ENCODE measurements around the gene RNASE11. TPM values are rescaled to one million over a fixed set of nuclear protein-coding genes. Genes with fewer than 3 reads are reported as not detected.

RNASE11 gene
- total and polyA plus RNA-seq, 9 of the 15 experiments (the other 6 are each of a cell fraction or from before 2014, with no cell fraction given): 0.16 to 0.29 (median 0.22) TPM; not detected in 6

DNA sequence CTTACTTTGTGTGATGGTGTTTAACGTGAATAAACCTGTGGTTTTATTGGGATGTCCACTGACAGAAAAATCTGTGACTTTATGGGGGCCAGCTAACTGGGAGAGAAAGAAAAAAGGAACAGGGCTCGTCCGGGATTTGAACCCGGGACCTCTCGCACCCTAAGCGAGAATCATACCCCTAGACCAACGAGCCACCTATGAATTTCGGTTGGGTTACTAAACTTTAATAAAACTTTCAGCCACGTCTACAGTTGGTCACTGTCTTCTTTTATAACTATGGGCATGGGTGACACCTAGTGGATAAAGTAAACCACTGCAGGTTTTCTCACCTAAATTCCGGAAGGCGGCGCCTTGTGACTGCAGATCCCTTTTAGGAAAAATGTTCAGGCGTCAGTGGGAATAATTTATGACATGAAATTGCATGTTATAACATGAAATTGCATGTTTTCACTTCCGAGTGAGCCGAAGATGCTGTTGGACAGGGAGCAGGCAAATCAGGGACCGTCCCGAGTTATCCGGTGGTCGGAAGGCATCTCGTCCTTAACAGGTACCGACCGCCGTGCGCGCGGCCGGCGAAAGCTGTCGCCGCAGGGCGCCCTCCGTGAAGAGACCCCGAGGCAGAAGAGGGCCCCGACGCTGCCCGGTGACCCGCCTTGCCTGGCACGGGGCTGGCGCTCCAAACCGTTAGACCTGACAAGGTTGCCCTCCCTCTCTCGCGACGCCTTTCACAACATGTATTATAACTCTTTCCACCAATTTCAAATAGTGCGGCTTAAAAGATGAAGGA lies 21.6 kb upstream of the RNASE11 start (continued):
- TF ChIP-seq, protein P1, sequence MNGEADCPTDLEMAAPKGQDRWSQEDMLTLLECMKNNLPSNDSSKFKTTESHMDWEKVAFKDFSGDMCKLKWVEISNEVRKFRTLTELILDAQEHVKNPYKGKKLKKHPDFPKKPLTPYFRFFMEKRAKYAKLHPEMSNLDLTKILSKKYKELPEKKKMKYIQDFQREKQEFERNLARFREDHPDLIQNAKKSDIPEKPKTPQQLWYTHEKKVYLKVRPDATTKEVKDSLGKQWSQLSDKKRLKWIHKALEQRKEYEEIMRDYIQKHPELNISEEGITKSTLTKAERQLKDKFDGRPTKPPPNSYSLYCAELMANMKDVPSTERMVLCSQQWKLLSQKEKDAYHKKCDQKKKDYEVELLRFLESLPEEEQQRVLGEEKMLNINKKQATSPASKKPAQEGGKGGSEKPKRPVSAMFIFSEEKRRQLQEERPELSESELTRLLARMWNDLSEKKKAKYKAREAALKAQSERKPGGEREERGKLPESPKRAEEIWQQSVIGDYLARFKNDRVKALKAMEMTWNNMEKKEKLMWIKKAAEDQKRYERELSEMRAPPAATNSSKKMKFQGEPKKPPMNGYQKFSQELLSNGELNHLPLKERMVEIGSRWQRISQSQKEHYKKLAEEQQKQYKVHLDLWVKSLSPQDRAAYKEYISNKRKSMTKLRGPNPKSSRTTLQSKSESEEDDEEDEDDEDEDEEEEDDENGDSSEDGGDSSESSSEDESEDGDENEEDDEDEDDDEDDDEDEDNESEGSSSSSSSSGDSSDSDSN (IDR thresholded peaks at IDR 0.05; ENCODE audit: borderline replicate concordance in 1 of 2, low read depth in 2 of 2, low read length in 2 of 2): no peak
- TF ChIP-seq ZNF354B (CRISPR knock-in tag; IDR thresholded peaks at IDR 0.05): no peak
- TF ChIP-seq, protein P2, sequence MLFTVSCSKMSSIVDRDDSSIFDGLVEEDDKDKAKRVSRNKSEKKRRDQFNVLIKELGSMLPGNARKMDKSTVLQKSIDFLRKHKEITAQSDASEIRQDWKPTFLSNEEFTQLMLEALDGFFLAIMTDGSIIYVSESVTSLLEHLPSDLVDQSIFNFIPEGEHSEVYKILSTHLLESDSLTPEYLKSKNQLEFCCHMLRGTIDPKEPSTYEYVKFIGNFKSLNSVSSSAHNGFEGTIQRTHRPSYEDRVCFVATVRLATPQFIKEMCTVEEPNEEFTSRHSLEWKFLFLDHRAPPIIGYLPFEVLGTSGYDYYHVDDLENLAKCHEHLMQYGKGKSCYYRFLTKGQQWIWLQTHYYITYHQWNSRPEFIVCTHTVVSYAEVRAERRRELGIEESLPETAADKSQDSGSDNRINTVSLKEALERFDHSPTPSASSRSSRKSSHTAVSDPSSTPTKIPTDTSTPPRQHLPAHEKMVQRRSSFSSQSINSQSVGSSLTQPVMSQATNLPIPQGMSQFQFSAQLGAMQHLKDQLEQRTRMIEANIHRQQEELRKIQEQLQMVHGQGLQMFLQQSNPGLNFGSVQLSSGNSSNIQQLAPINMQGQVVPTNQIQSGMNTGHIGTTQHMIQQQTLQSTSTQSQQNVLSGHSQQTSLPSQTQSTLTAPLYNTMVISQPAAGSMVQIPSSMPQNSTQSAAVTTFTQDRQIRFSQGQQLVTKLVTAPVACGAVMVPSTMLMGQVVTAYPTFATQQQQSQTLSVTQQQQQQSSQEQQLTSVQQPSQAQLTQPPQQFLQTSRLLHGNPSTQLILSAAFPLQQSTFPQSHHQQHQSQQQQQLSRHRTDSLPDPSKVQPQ (CRISPR knock-in tag; IDR thresholded peaks at IDR 0.05; ENCODE audit: borderline replicate concordance): no peak
- TF ChIP-seq, protein P3, sequence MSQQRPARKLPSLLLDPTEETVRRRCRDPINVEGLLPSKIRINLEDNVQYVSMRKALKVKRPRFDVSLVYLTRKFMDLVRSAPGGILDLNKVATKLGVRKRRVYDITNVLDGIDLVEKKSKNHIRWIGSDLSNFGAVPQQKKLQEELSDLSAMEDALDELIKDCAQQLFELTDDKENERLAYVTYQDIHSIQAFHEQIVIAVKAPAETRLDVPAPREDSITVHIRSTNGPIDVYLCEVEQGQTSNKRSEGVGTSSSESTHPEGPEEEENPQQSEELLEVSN (IDR thresholded peaks at IDR 0.05; ENCODE audit: borderline replicate concordance in 1 of 2, extremely low read depth in 1 of 2, insufficient read depth in 1 of 2, insufficient read length in 1 of 2, low read depth in 1 of 2, low read length in 1 of 2, poor library complexity in 1 of 2, severe bottlenecking in 1 of 2): no peak
- TF ChIP-seq NUFIP1 (IDR thresholded peaks at IDR 0.05; ENCODE audit: partially characterized antibody): no peak
- no peak for TF ChIP-seq ETV1 (tag; conservative IDR thresholded peaks at IDR 0.05; ENCODE audit: low read depth)
- TF ChIP-seq, protein P4, sequence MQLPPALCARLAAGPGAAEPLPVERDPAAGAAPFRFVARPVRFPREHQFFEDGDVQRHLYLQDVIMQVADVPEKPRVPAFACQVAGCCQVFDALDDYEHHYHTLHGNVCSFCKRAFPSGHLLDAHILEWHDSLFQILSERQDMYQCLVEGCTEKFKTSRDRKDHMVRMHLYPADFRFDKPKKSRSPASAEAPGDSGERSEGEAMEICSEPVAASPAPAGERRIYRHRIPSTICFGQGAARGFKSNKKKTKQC (CRISPR knock-in tag; IDR thresholded peaks at IDR 0.05): no peak
- no peak for TF ChIP-seq ZNF143 (CRISPR knock-in tag; IDR thresholded peaks at IDR 0.05)
- peak; percentile 35 for TF ChIP-seq EP300 (IDR thresholded peaks at IDR 0.05; ENCODE audit: low read length)
- TF ChIP-seq FOSL1 (tag; conservative IDR thresholded peaks at IDR 0.05): no peak; the same call in 1 of the 2 replicates
- TF ChIP-seq, protein P5, sequence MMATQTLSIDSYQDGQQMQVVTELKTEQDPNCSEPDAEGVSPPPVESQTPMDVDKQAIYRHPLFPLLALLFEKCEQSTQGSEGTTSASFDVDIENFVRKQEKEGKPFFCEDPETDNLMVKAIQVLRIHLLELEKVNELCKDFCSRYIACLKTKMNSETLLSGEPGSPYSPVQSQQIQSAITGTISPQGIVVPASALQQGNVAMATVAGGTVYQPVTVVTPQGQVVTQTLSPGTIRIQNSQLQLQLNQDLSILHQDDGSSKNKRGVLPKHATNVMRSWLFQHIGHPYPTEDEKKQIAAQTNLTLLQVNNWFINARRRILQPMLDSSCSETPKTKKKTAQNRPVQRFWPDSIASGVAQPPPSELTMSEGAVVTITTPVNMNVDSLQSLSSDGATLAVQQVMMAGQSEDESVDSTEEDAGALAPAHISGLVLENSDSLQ (IDR thresholded peaks at IDR 0.05): peak; percentile 92
- TF ChIP-seq ZFP36 (IDR thresholded peaks at IDR 0.05; ENCODE audit: low read depth, low read length, partially characterized antibody): no peak
- TF ChIP-seq MAFK (IDR thresholded peaks at IDR 0.05; ENCODE audit: low read length): no peak
- no peak for TF ChIP-seq TAL1 (IDR thresholded peaks at IDR 0.05)
- TF ChIP-seq ZBTB17 (CRISPR knock-in tag; IDR thresholded peaks at IDR 0.05): no peak

Measured in K562 (cell line).